ENCODE data around the gene RHEBL1.

RHEBL1 gene

DNA sequence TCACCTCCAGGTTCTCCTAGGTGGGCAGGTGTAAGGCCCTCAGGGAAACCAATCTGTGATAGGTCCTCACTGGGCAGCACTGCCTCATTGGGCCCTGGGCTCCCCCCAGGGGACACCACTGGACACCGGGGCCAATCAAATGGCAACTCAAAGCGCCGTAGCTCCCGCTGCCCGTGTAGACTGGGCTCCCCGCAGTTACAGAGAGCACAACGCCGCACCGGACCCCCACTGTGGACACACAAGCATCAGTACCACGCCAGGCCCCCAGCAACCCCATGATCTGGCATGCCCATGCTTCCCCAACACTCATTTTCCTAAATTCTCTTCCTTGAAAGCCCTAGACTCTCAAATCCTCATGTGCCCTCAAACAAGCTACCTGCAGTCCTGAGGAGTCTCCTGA is 15.3 kb downstream of the RHEBL1 start:
- no peak for DNase-seq (ENCODE audit: low spot score)

DNA sequence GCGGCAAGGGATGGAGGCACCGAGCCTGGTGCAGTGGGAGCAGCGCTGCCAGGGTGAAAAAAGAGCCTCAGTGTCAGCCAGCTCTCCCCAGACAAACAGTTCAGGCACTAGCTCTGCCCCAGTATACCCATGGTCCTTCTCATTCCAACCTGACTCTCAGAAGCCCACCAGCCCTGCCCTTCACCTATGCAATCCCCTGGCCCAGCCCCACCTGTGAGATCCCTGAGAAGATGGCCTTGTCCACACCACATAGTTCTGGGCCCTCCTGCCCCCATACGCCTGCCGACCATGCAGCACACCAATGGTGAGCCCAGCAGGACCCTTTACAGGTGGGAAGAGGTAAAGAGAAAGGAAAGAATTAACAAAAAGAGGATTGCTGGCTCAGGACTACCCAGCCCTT is 15.7 kb downstream of the RHEBL1 start:
- no peak for DNase-seq (ENCODE audit: low spot score)

DNA sequence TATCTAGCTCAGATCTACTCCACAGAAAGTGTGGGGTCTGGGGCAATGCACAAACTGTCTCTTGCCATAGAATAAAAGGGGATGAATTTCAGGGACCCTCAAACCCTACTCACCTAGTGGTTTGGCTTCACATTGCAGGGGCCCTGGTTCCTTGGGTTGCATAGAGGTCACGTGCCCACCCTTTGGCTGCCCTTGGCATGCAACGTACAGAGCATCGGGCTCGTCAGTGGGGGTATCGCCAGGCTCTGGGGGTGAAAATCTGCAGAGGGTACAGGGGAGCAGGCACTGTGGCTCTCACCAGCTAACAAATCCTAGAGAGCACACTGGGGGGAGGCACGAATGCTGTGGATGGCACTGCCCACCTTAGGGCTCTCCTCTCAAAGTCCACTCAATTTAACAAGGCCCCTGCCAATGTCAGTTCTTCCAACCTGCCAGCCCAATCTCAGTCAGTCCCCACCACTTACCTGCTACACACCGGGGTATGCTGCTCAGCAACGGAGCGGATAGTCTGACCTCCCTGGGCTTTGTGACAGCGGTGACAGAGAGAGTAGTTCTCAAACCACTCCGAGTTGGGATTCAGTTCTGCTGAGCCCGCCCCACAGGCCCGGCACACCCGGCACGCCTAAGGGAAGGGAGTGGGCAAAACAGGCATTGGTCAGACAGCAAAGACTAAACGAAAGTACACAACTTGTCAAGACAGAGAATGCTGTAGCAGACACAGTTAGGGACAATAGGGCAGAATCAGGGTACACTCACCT is 17.1 kb downstream of the RHEBL1 start:
- no peak for DNase-seq (ENCODE audit: low spot score)

DNA sequence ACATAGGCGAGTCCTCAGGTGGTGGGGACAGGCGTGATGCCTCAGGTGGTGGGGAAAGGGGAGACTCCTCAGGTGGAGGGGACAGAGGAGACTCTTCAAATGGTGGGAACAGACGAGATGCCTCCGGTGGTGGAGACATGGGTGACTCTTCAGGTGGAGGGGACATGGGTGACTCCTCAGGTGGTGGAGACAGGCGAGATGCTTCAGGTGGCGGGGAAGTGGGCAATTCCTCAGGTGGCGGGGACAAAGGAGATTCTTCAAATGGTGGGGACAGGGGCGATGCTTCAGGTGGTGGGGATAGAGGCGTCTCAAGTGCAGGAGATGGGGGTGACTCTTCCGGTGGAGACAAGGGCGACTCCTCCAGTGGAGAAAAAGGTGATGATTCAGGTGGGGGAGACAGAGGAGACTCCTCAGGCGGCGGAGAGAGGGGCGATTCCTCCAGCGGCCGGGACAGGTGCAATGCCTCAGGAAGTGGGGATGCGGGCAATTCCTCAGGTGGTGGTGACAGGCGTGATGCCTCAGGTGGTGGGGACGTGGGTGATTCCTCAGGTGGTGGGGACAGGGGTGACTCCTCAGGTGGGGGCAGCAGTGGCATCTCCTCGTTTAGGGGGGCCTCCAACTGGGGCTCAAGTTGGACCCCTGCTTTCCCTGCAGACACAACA is 17.9 kb downstream of the RHEBL1 start:
- no peak for DNase-seq (ENCODE audit: low spot score)

DNA sequence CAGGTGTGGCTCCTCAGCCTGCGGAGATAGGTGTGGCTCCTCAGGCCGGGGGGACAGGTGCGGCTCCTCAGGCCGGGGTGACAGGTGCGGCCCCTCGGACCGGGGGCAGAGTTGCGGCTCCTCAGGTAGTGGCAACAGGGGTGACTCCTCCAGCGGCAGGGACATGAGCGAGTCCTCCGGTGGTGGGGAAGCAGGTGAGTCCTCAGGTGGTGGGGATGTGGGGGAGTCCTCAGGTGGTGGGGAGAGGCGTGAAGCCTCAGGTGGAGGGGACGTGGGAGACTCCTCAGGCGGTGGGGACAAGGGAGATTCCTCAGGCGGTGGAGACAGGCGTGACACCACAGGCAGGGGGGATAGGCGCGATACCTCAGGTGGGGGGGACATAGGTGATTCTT is 18.4 kb downstream of the RHEBL1 start:
- DNase-seq (ENCODE audit: low spot score) = no peak

DNA sequence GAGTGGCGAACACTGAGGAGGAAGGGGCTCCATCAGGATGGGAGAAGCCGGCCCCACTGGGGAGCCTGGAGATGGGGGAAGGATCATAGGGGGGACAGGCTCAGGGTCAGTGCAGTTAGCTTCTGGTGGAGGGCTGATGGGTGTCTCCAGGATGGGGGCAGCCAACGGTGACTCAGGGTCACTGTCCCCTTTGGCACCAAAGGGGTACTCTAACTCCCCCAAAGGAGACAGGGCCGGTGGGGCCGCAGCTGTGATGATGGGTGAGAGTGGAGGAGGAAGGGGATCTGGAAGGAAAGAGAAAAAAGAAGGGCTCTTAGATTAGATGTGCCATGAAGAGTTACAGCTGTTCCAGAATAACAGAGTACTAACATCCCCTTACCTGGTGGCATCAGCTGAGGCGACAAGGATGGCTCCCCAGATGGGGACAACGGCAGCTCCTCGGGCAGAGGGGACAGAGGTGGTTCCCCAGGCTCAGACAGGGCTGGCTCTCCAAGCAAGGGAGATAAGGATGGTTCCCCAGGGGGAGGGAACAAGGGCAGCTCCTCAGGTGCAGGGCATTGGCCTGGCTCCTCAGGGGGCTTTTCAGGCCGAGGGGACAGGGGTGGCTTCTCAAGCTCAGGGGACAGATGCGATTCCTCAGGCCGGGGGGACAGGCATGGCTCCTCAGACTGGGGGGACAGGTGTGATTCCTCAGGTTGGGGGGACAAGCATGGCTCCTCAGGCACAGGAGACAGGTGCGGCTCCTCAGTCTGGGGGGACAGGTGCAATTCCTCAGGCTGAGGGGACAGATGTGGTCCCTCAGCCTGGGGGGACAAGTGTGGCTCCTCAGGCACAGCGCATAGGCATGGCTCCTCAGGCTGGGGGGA is 19.0 kb downstream of the RHEBL1 start:
- no peak for DNase-seq (ENCODE audit: low spot score)

DNA sequence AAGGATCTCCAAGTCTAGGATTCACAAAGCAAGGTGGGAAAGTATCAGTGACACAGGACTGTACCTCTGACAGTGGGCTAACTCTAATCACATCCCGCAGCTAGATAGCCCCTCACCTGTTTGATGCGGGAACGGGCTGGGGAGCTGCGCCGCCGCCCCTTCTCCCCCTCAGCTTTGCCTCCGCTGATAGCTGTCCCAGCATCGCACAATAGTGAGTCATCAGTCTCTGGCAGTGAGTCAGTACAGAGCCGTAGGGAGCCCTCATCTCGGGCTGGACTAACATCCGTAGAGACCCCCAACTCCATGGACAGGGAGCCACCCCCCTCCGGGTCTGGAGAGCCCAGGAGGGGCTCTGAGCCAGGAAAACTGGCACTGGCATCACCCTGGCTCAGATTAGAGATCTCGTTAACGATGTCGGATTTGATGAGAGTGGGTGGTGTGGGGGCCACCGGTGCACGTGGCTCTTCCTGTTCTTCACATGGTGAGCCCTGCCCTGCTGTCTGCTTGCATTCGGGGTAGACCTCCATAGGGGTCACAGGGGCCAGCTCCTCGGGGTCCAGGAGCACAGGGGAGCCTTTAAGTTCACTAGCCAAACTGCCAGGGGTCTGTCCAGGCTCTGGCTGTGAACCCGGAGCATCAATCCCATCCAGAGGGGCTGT is 20.1 kb downstream of the RHEBL1 start:
- DNase-seq (ENCODE audit: low spot score) = no peak

DNA sequence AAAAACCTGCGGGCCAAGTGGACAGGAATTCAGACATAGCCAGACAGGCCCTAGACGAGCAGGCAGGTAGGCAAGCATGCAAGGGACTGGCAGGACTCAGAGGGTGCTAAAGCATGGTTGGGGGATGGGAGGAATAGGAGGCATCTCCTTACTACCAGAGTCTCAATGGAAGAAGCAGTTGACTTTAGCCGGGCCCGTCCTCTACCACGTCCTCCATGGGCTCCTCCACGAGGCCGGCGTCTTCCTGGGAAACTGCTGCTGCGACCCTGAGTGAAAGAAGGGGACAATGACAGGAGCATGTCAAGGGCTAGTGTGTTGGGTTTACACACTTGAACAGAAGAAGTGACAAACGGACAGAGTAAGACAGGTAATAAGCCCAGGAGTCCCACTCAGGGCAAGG is 20.8 kb downstream of the RHEBL1 start:
- DNase-seq (ENCODE audit: low spot score) = no peak

DNA sequence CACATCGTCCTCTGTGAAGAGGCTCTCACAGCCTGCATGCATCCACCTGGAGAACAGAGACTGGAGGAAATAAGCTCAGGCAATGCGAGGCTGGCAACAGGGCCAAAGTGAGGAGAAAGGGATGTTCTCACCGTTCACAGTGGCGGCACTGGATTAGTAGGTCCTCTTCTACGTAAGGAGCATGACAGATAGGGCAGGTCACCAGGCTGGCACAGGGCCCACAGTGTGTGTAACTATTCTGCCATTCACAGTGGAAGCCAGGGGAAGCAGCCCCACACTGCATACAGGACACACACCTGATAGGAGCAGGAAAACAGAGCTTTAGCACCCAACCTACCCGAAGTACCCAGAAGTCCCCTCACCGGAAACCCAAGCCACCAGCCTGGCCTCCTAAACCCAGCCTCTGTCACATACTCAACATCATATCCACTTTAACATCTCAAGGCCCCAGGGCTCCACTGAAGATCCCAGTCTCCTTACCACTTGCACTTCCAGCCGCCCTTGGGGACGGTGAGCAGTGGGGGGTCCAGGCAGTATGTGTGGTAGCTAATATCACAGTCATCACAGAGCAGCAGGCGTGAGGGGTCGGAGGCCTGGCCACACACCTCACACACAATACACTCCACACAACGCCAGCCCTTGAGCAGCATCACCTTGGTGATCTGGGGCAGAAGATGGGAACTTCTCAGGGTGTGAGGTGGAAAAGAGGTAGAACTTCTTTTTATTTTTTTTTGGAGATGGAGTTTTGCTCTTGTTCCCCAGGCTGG is 23.5 kb downstream of the RHEBL1 start:
- DNase-seq (ENCODE audit: low spot score) = no peak

DNA sequence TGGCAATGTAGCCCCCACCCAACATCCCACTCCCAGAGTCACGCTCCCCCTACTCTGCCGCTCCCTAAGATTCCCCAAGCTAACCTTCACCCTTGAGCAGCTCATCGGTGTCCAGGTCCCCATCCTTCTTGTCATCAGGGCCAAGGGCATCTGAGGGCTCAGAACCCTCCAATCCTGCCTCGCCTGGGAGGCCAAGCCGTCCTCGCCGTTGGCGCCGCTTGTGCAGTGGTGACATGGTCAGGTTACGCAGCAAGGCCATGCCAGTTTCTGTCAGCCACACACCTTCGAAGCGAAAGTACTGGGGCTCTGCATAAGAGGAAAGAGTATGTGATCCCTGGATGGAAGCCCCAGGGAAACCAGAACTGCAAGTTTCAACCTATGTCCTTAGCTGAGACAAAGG is 25.1 kb downstream of the RHEBL1 start:
- DNase-seq (ENCODE audit: low spot score) = no peak

DNA sequence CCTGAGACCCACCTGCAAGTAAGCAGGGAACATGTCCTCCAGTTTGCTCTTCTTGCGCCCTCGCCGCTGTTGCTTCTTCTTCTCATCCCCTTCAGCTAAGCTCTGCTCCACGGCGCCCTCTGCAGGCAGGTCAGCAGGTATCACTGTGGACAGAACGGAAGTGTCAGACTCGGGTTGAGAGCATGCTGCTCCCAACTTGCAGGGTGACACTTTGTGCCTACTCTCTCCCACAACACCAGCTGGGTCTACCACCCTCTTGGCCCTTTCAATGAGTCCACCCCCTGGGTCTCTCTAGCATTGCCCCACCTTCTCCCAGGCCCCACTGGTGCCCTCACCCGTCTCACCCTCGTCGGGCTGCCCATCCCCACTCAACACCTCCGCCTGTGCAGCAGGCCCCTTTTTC is 25.9 kb downstream of the RHEBL1 start:
- no peak for DNase-seq (ENCODE audit: low spot score)

DNA sequence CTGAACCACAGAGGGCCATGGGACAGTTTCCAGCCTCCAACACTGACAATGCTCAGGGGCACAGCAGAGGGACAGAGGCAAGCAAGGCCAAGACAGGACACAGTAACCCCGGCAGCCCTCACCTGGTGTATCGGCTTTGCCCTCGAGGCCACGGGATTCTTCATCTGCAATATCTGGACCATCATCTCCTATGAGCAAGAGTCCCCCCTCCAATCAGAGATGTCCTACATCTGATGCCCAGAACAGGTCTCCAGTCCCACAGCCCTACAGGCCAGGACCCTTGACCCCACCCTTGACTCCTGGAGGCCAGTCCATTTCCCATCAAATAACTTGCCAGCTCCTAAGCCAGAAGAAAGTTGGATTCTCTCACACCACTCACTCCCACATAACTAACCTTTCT is 26.5 kb downstream of the RHEBL1 start:
- DNase-seq (ENCODE audit: low spot score) = no peak

DNA sequence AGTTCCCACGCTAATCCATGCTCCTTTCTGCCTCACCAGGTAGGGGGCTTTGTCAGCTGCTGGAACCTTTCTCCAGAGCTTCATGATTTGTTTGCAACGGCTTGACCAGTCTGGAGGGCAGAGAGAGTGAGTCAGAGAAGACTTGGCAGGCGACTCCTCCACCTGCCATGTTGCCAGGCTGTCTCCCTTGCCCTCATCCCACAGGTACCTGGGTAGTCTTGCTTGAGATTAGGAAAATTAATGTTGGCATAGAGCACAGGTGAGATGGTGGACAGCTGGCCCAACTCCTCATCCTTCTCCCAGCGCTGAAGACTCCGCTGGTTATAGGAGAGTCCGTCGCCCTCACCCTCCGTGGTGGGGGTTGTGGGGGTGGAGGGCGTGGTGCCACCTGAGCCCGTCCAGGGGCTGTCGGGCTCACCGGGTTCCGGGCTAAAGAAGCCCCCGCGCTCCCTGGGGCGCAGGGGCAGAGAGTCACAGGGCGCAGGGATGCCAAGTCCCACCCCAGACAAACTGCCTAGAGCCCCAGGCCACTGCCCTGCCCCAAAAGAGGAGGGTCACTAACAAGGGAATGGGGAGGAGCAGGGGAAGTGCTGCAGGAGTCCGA is 27.8 kb downstream of the RHEBL1 start:
- DNase-seq (ENCODE audit: low spot score) = no peak

DNA sequence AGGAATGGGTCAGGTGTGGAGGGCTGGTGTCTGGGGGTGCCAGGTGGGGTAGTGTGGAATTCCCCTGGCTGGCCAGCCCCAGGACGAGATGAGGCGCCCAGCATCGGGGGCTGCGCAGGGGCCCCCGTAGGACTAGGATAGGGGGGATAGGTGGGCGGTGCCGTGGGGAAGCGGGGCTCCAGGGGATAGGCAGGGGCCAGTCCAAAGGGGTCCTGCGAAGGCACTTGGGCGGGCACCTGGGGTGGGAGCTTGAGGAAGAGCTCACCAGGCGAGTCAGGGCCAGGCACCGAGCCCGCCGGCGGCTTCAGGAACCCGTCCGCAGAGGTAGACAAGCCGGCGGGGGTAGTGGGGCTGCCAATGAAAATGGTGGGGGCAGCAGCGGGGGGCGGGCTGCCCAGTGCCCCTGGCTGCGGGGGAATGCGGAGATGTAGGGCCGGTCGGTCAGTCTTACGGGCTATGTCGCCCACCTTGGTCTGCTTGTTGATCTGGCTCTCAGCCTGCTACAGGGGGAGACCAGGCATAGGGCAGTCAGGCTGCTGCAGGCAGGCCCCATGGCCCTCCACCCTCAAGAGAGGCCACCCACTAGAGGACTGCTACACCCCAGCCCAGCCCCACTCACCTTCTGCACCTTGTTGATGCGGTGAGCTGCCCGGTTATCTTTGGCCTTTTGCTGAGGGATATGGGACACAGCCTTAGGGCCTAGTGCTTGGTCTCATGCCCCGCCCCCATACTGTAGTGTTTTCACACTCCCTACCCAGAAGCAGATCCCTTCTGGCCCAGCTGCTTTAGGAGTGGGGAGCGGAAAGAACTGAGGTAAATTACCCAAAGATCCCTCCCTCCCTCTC is 28.5 kb downstream of the RHEBL1 start:
- DNase-seq (ENCODE audit: low spot score) = no peak

DNA sequence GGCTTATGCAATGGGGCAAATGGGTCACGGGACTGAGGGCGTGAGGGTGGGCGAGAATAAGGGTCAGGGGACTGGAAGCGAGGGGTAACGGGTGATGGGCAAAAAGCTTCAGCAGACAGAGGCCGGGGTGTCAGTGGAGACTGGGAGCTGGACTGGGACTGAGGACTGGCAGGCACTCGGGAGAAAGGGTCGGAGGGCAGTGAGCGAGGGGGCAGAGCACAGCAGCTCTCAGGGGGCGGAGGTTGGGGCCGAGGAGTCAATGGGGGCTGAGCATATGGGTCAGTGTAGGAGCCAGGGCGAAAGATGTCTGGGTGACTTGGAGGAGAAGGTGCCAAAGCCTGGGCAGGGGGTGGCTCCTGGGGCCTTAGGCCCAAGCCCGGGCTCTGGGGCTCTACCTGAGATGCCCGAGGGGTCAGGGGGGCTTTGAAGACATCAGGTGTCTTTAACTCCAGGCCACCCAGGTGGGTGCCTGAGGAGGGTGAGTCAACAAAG is 29.4 kb downstream of the RHEBL1 start:
- no peak for DNase-seq (ENCODE audit: low spot score)

DNA sequence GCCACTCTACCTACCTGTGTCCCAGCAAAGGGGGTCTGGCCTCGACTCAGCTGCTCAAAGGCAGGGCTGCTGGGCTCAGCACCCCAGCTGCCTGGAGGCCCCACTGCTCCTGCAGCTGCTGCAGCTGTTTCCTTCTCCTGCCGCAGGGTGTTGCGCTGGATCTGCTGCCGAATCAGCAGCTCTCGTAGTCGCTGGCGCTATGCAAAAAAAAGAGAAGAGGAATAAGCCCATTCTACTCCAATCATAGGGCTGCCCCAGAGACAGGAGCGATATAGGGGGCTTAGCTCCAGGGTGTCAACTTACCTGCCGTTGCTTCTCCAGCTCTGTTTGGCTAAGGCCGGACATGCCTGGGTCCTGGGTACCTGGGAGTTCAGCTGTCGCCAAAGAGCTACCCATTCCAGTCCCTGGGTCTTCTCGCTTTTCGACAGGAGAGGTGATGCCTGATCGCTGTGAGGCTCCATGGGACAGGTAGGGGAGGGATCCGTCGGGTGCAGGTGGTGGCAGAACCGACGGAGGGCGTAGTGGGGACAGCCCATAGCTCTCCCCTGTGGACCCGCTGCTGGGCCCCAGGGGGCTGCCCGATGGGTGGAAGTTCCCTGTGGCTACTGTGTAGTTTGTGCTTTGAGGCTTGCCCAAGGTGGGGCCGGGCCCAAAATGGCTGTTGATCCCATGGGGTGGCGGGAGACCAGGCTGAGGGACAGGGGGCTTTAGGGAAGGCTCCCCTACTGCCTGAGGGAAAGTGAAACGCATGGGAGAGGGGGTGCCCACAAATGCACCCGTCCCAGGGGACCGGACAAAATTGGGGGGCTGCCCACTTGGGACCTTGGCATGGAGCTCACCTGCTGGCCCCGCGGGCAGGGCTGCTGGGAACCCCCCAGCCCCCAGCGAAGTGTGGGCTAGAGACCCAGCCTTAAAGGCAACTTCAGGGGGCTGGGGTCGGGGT is 30.1 kb downstream of the RHEBL1 start:
- no peak for DNase-seq (ENCODE audit: low spot score)

DNA sequence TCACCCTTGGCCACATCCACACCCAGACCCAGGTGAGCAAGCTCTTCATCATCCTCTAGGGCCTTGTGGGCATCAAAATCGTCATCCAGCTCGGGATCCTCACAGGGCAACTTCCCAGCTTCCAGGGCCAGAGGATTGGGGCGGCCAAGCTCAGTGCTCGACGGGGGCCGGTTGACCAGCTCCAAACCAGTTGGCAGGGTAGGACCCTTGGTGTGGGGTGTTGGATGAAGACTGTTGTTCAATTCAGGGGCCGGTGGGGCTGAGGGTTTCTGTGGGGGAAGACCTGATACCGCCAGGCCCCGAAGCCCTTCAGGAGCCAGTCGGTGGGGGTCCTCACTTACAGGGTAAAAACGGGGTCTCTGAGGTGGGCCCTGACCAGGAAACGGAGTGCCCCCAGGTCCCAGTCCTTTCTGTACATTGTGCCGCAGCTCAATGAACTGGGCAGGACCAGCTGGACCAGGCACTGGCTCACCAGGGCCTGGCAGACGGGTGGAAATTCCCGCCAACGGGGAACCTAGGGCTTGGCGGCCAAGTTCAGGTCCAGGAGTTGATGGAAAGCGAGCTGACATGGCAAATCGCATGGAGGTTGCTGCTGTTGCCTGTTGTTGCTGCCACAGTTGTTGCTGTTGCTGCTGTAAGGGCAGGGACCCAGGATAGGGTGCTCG is 31.4 kb downstream of the RHEBL1 start:
- DNase-seq (ENCODE audit: low spot score) = no peak

DNA sequence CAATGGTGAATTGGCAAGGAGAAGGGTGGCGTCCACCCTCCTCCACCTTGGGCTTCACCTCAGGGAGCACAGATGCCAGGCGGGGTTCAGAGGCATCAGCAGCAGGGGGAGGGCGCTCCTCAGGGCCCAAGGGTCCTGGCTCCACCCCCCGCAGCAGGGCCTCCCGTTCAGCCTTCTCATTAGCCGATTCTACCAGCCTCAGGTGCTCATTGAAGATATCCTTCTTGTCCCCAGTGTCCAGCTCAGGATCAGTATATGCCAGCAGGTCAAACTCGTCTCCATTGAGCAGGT is 31.9 kb downstream of the RHEBL1 start:
- DNase-seq (ENCODE audit: low spot score) = no peak
